GM23338 (cell line): ENCODE results near the gene OR10A4. TPM values are rescaled to one million over a fixed set of nuclear protein-coding genes. Genes with fewer than 3 reads are reported as not detected.

Source experiments
- ATAC-seq: fragments of 200-7000 bp; cut with Tn5 transposase; 3 replicates; pipeline ENCODE4 v1.9.1; 2020
- DNase-seq: peaks from one replicate; pipeline ENCODE4 v3.0.0-alpha.2; 2015; ENCODE audit warnings: low spot score
- H2AFZ ChIP-seq: fragments of 200-600 bp; sonication (generic); 2 replicates; pipeline ENCODE4 v1.8.0; 2016; ENCODE audit warnings: antibody characterized with exemption, mild to moderate bottlenecking, moderate library complexity
- H3F3A ChIP-seq: fragments of 200-600 bp; sonication (generic); replicated peaks from 2 replicates; pipeline ENCODE4 v1.8.0; 2017; ENCODE audit warnings: antibody characterized with exemption, mixed run types, low read depth
- H3K27ac ChIP-seq: fragments of 200-600 bp; sonication (generic); 2 replicates; pipeline ENCODE4 v1.6.1; 2016; ENCODE audit warnings: low read depth
- H3K27me3 ChIP-seq: fragments of 200-600 bp; sonication (generic); 2 replicates; pipeline ENCODE4 v1.8.0; 2016; ENCODE audit warnings: mild to moderate bottlenecking, mixed run types, moderate library complexity; ENCODE audit not compliant: insufficient read depth
- H3K36me3 ChIP-seq: fragments of 200-600 bp; sonication (generic); 2 replicates; pipeline ENCODE4 v1.8.0; 2016; ENCODE audit warnings: mild to moderate bottlenecking; ENCODE audit not compliant: insufficient read depth
- H3K4me1 ChIP-seq: fragments of 200-600 bp; sonication (generic); 2 replicates; pipeline ENCODE4 v1.8.0; 2016; ENCODE audit warnings: mild to moderate bottlenecking, moderate library complexity; ENCODE audit not compliant: insufficient read depth
- H3K4me2 ChIP-seq: fragments of 200-600 bp; sonication (generic); 2 replicates; pipeline ENCODE4 v1.7.1; 2017; ENCODE audit warnings: mixed run types
- H3K4me3 ChIP-seq: fragments of 200-600 bp; sonication (generic); 2 replicates; pipeline ENCODE4 v1.6.1; 2016; ENCODE audit warnings: mixed run types
- H3K79me2 ChIP-seq: fragments of 200-600 bp; sonication (generic); replicated peaks from 2 replicates; pipeline ENCODE4 v1.8.0; 2017; ENCODE audit warnings: mild to moderate bottlenecking; ENCODE audit not compliant: insufficient read depth
- H3K9me2 ChIP-seq: fragments of 200-600 bp; sonication (generic); 2 replicates; pipeline ENCODE4 v1.8.0; 2017; ENCODE audit not compliant: insufficient read depth
- H4K20me1 ChIP-seq: fragments of 200-600 bp; sonication (generic); replicated peaks from 2 replicates; pipeline ENCODE4 v1.8.0; 2017; ENCODE audit warnings: mild to moderate bottlenecking; ENCODE audit not compliant: insufficient read depth
- H3K27ac Mint-ChIP-seq: 2 replicates; pipeline ENCODE4 v1.8.0; 2020; ENCODE audit warnings: inconsistent platforms, mild to moderate bottlenecking, moderate library complexity, mixed read lengths
- H3K27me3 Mint-ChIP-seq: 3 replicates; pipeline ENCODE4 v1.8.0; 2022; ENCODE audit warnings: low read depth, mild to moderate bottlenecking, moderate library complexity, mixed read lengths, inconsistent platforms; ENCODE audit not compliant: insufficient read depth, poor library complexity
- H3K36me3 Mint-ChIP-seq: 3 replicates; pipeline ENCODE4 v1.8.0; 2021; ENCODE audit warnings: low read depth, mild to moderate bottlenecking, inconsistent platforms, moderate library complexity, mixed read lengths
- H3K4me1 Mint-ChIP-seq: 3 replicates; pipeline ENCODE4 v1.8.0; 2020; ENCODE audit warnings: mild to moderate bottlenecking, inconsistent platforms, mixed read lengths
- H3K4me3 Mint-ChIP-seq: 3 replicates; pipeline ENCODE4 v1.8.0; 2021; ENCODE audit warnings: moderate library complexity, mild to moderate bottlenecking, inconsistent platforms, mixed read lengths
- H3K9me3 Mint-ChIP-seq: 3 replicates; pipeline ENCODE4 v1.8.0; 2020; ENCODE audit warnings: moderate library complexity, mild to moderate bottlenecking, inconsistent platforms, mixed read lengths
- CREB1 ChIP-seq: fragments of 250-450 bp; sonication (Bioruptor Pico); IDR thresholded peaks from 2 replicates; pipeline ENCODE4 v1.5.0; 2020; ENCODE audit warnings: low read depth, mild to moderate bottlenecking, moderate library complexity
- ETS1 ChIP-seq: IDR thresholded peaks from 2 replicates; pipeline ENCODE4 v1.6.1; 2016; ENCODE audit warnings: antibody characterized with exemption
- EZH2 ChIP-seq: fragments of 200-600 bp; sonication (generic); IDR thresholded peaks from one replicate; pipeline ENCODE4 v1.8.0; 2017; ENCODE audit warnings: antibody characterized with exemption, mild to moderate bottlenecking, low read depth; ENCODE audit not compliant: unreplicated experiment
- EZH2phosphoT487 ChIP-seq: fragments of 200-600 bp; sonication (generic); IDR thresholded peaks from one replicate; pipeline ENCODE4 v1.8.1; 2018; ENCODE audit warnings: antibody characterized with exemption; ENCODE audit not compliant: unreplicated experiment
- JUNB ChIP-seq: IDR thresholded peaks from one replicate; pipeline ENCODE4 v1.6.1; 2016; ENCODE audit warnings: antibody characterized with exemption; ENCODE audit not compliant: unreplicated experiment
- STAT1 ChIP-seq: IDR thresholded peaks from one replicate; pipeline ENCODE4 v1.6.1; 2016; ENCODE audit warnings: antibody characterized with exemption; ENCODE audit not compliant: unreplicated experiment
- ZNF331 ChIP-seq: fragments of 250-450 bp; sonication (Bioruptor Pico); IDR thresholded peaks from 2 replicates; pipeline ENCODE4 v1.5.0; 2020; ENCODE audit warnings: low read depth, mild to moderate bottlenecking, moderate library complexity
- ZNF462 ChIP-seq: fragments of 250-450 bp; sonication (Bioruptor Pico); IDR thresholded peaks from 2 replicates; pipeline ENCODE4 v1.5.0; 2020; ENCODE audit warnings: mild to moderate bottlenecking, moderate library complexity
- polyA plus RNA-seq: library from polyadenylated mRNA; unstranded; fragments of >200 nt; fragmentation: Nextera tagmentation; extraction: Ambion mirVana; gene quantifications from 2 replicates; pipeline ENCODE4 v1.2.1, GENCODE V29; 2016
- total RNA-seq: library from RNA; depleted of rRNA; stranded (reverse); fragments of >200 nt; shearing (Covaris generic); gene quantifications from 2 replicates; pipeline ENCODE4 v1.2.3, GENCODE V29; 2014

Gene OR10A4
- total and polyA plus RNA-seq, 2 experiments from 2014 or later = 0.21 TPM; not detected in 1

GRCh38 chr11:6926208-6927029, 50.0 kb downstream of the OR10A4 start, which contains the start of gene ZNF215 (continued):
- TF ChIP-seq ZNF462 (CRISPR knock-in tag) = no peak
- peak; percentile 73 for TF ChIP-seq CREB1 (CRISPR knock-in tag)

GRCh38 chr11:6927030-6927617, 50.7 kb downstream of the OR10A4 start:
- Histone ChIP-seq H2AFZ (peak overlapping the region; percentile 97), H3K4me3 (peak overlapping the region; percentile 86), H3K27me3 (no peaks in the 10 kb centered on the region), H3K4me2 (peak overlapping the region; percentile 88), H3F3A (no peaks in the 10 kb centered on the region), H3K27ac (no peak overlapping the region), H3K79me2 (peaks cover 42% of the 10 kb centered on the region), H3K36me3 (no peaks in the 10 kb centered on the region), H3K9me2 (no peaks in the 10 kb centered on the region), H3K4me1 (peaks cover 30% of the 10 kb centered on the region), H4K20me1 (no peaks in the 10 kb centered on the region)
- H3K27ac Mint-ChIP-seq = no peak overlapping the region
- H3K9me3 Mint-ChIP-seq = no peaks in the 10 kb centered on the region
- peaks cover 12% of the 10 kb centered on the region; the same call in 2 of the 3 replicates for H3K36me3 Mint-ChIP-seq
- DNase-seq (peak; percentile 15), ATAC-seq (no peak)
- H3K4me3 Mint-ChIP-seq = peak overlapping the region; percentile 97
- H3K4me1 Mint-ChIP-seq = peaks cover 31% of the 10 kb centered on the region
- H3K27me3 Mint-ChIP-seq = peaks cover 4% of the 10 kb centered on the region
- no peak for TF ChIP-seq STAT1
- TF ChIP-seq EZH2phosphoT487 = no peak
- no peak for TF ChIP-seq CREB1 (CRISPR knock-in tag)
- no peak for TF ChIP-seq EZH2
- TF ChIP-seq ZNF331 (CRISPR knock-in tag) = no peak
- no peak for TF ChIP-seq JUNB
- no peak for TF ChIP-seq ETS1
